NOMO-1 treated with dmso at 0.1 percent for 144 hours (cell line): Measurements from ENCODE around the gene APLP1.
"Not testable (repeated sequence)": the region's sequence is repeated elsewhere in the genome, so short reads cannot be mapped to it uniquely, and the experiment has no call there.

Experiments used
- DNase-seq: peaks from one replicate; lab custom pipeline; 2025; ENCODE audit not compliant: unreplicated experiment; lab: John Stamatoyannopoulos, UW

The APLP1 gene

DNA sequence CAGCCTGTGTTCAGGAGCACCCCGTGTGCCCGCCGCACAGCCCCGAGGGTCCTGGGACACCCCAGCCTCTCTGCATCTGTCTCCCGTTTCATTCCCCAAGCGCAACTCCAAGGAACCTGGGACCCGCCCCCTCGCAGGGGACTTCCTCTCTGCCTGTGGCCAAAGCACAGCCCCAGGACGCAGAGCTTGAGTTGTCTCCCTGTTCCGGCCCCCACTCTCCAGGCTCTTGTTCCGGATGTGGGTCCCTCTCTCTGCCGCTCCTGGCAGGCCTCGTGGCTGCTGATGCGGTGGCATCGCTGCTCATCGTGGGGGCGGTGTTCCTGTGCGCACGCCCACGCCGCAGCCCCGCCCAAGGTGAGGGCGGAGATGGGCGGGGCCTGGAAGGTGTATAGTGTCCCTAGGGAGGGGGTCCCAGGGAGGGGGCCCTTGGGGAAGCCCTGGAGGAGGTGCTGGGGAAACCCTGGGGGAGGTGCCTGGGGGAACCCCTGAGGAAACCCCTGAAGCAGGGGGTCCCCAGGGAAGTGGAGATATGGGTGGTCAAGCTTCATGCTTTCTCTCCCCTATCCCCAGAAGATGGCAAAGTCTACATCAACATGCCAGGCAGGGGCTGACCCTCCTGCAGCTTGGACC, 35.3 kb downstream of the APLP1 start:
- DNase-seq = peak; percentile 97

- peak; percentile 44 for DNase-seq
These were observed 36.1 kb downstream of the APLP1 start for GRCh38 chr19:35904311-35905068.

DNA sequence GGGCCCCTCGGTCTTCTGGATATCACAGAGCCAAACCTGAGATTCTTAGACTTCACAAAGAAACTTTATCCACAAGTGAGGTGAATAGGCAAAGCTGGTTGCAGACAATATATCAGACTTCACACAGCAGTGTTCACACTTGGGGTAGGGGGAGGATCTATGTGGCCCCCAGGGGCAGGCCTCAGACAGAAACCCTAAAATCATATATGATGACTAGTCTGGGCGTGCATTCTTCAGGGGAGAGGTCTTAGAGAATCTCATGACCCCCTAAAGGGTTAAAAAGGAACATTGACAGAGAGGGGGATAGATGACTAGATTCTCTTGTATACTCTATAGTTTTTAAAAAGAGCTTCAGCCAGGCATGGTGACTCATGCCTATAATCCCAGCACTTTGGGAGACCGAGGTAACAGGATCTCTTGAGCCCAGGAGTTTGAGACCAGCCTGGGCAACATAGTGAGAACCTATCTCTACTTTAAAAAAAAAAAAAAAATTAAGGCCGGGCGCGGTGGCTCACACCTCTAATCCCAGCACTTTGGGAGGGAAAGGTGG, 36.9 kb downstream of the APLP1 start:
- no peak for DNase-seq

GRCh38 chr19:35907377-35907745, 39.0 kb downstream of the APLP1 start:
- no peak for DNase-seq

DNA sequence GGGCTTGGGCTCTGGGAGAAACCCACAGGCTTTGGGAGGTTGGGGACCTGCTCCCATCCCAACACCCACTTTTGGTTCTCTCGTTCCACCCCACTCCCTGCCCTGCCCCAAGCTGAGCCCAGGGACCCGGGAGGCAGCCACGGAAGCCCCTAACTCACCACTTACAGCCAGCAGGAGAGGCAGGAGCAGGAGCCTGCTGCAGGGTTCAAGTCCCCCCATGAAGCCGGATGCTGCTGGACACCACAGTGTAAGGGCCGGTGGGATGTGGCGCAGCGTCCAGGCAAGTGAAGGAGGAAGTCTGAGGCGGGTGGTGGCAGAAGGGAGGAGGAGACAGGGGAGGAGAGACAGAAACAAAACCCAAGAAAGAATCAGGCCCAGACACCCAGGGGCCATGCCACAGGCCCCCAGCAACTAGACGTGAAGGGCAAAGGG, 39.7 kb downstream of the APLP1 start, which contains the start of gene TYROBP:
TSS of gene TYROBP (minus strand) at position 286 of the 432 bp plus-strand sequence. CDS start at position 219, 67 bp downstream.
- peak; percentile 62 for DNase-seq

DNA sequence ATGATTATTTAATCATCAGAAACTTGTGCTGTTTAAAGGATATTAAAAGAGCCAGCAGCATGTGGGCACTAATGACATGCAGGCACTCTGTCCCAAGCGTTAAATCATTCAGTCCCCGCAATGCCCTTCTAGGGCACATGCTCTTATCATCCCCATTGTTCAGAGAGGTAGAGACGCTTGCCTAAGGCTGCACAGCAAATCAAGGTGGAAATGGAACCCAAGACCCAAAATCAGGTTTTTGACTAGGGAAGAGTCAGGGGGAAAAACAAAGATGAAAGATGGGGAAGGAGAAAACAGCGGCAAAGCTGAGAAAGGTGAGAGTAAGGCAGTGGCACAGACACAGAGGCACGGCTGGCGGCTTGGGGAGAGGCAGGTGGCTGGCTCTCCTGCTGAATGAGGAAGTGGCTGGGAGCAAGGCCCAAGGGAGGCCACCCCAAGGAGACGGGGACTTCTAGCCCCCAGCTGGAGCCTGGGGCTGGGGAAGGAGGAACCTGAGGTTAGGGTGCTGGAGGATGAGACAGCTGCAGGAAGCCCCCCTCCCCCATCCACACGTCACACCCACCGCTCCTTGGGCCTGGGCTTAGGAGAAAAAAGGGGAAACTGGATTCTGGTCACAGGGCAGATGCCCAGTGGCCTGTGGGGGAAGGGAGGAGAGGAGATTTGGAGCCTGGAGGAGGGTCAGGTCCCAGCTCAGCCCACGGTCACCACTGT, 40.8 kb downstream of the APLP1 start:
- DNase-seq = peak; percentile 100

GRCh38 chr19:35909684-35910035, 41.3 kb downstream of the APLP1 start:
- no peak for DNase-seq

- not testable (repeated sequence) for DNase-seq
These were observed 42.0 kb downstream of the APLP1 start for GRCh38 chr19:35910355-35910754.

GRCh38 chr19:35911173-35911572, 42.8 kb downstream of the APLP1 start:
- no peak for DNase-seq

DNA sequence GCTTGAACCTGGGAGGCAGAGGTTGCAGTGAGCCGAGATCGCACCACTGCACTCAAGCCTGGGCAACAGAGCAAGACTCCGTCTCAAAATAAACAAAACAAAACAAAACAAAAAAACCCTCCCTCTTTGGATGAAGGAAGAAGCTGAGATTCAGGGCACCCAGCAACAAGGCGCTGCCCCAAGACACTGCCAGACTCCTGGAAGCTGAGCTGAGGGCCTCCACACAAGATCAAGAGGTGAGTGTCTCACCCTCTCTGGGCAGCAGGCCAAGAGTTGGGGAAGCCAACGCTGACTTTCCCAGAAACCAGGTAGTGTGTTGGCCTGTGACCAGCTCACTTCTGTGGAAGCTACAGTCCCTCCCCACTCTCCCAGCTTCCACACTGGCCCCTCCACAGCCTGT, 43.4 kb downstream of the APLP1 start:
- DNase-seq = no peak

DNA sequence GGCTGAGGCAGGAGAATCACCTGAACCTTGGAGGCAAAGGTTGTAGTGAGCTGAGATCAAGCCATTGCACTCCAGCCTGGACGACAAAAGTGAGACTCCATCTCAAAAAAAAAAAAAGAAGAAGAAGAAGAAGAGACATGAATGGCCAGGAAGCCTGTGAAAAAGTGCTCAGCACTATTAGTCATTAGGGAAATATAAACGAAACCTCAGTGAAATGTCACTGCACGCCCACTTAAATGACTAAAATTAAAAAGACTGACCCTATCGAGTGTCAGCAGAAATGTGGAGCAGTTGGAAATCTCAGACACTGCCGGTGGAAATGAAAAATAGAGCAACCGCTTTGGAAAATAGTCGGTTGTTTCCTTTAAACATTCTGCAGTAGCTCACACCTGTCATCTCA, 45.2 kb downstream of the APLP1 start:
- no peak for DNase-seq

DNA sequence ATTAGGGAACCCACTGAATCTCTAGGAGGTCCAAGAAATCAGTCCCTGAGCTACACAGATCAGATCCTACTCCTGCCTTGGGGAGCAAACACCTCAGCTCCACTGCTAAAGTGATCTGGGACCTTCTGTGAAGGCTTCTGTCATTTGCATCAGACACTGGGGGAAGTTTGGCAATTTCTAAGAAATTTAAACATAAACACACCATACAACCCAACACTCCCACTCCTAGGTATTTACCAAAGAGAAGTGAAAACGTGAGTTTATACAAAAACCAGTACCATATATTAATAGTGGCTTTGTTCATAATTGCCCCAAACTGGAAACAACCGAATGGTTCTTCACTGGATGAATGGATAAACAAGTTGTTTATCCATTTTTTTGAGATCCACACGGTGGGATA, 47.1 kb downstream of the APLP1 start:
- no peak for DNase-seq

- no peak for DNase-seq
These were observed 50.9 kb downstream of the APLP1 start for GRCh38 chr19:35919306-35919705.

- no peak for DNase-seq
These were observed 52.6 kb downstream of the APLP1 start for GRCh38 chr19:35921012-35921411.

- no peak for DNase-seq
These were observed 57.1 kb downstream of the APLP1 start for GRCh38 chr19:35925501-35925900.

GRCh38 chr19:35928507-35928906, 60.1 kb downstream of the APLP1 start:
- DNase-seq = no peak
